ENCODE measurements around the gene CDH4.

CDH4 gene

DNA sequence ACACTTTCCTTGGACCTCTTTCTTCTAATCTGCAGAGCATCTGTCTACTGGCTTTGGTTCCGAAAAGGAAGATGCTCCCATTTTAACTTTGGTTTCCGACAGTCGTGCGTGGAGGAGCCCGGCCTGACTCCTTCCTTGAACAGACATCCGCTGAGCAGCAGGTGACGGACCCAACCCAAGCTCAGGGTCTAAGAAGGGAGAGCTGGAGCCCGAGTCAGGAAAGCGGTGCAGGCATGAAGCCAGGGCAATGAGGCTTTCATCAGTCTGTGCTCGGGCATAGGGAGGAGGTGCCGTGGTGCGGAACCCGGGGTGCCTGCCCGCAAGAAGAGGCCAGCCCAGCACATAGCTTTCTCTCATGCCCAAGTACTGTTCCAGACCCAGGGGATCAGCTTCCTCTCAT is 109.4 kb downstream of the CDH4 start:
- DNase-seq, result no peak

DNA sequence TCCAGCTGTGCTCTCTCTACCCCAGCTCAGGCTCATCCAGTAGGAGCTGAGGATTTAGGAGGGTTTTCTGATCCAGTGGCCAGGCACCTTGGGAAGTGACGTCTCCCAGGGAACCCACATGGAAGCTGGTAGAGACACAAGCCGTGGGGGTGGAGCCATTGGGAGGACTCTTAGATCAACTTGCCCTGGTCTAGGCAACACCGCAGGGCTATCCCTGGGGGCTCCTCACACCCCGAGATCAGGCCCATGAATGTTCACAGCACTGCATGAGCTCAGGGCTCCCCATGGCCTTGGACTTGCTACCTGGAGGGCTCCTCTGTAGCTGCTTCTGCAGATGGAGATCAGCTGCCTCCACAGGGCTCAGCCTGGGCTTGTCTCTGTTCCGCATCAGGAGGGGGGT is 112.1 kb downstream of the CDH4 start:
- DNase-seq, result no peak

DNA sequence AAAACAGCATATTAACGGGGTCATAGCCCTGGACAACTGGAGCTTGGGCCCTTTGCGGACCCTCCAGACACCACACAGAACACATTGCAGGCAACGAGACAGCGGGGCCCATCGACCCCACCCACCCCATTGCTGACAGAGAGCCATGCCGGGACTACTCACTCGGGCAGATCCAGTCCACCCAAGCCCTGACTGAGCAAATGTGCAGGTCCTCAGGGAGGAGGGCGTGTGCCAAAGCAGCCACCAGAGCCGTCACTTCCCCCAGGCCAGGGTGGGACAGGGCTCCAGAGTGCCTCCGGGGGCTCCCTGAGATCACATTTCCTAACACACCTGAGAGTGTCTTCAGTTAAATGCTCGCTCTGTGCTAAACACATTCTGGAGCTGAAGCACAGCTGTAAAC is 114.9 kb downstream of the CDH4 start:
- DNase-seq, result no peak

DNA sequence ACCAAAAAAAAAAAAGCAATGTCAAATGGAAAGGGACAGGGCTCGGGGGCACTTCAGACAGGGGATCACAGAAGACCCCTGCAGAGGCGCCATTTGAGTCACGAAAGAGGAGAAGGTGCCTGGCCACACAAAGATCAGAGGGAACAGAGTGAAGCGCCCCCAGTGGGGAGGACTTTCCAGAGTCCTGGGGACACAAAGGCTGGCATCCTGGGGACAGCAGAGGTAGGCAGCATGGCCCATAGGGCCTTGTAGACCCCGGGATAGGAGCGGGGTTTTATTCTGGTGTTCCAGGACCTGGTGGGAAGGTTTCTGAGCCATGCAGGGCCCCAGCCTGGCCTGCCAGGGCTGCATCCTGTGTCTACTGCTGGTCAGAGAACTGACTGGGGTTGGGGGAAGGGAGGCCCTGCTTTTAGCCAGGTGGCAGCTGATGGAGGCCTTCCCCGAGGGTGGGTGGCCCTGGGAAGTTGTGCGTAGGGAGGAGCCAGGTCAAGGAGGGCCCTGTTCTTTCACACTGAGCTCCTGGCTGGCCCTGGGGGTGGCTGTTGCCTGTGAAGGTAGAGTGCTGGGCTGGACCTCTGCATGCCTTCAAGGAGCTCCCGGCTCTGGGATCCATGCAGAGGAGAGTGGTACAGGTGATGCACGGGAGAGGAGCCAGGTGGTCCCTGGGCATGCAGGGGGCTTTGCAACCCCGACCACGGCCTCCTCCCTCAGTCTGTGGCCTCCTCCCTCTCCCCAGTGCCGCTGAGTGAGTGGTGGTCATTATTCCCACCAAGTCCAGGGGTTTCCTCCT is 117.9 kb downstream of the CDH4 start:
- no peak for DNase-seq

DNA sequence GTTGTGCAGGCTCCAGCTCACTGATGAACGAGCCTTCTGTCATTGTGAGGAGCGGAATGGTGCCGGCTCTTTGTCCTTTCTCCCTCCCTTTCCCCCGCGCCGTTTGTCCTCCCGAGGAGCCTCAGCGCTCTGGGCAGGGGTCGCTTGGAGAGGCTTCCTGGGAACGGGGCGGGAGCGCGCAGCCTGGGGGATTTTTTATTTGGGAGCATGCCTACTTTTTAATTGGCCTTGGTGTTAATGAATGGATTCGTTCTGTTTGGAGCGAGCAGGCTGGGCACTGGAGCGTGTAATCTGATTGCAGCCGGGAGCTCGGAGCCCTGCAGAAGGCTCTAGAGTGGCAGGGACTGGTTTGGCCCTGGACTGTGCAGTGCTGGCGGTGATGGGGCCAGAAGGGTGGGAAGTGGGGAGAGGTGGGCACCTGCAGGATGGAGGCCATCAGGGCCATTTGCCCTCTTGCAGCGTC is 118.8 kb downstream of the CDH4 start:
- DNase-seq, result no peak

DNA sequence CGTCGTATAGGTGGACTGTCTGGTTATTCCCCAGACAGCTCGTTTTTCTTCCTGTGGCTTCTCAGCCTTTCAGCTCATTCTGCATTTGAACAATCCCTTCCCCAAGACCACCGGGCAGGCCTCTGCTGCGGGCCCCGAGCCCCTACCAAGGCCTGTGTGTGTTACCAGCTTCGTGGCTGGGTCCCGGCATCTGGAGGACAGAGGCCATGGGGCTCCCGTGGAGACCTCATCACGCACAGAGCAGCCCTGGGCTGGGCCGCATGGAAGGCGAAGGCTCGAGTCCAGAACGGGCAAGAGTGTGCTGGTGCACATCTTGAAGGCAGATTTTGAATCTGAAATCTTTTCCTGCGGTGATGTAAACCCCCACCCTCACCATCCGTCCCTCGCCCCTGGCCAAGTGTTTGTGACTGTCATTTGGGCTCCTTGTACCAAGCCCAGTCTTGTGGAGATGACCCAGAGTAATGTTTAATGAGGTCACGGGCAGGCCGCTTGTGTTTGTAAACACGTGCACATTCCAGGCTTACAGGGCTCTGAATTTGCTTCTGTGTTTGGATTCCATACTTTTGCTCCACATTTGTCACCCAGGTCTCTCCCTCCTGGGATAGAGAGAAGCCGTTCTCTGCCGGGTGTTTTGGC is 119.6 kb downstream of the CDH4 start:
- no peak for DNase-seq

DNA sequence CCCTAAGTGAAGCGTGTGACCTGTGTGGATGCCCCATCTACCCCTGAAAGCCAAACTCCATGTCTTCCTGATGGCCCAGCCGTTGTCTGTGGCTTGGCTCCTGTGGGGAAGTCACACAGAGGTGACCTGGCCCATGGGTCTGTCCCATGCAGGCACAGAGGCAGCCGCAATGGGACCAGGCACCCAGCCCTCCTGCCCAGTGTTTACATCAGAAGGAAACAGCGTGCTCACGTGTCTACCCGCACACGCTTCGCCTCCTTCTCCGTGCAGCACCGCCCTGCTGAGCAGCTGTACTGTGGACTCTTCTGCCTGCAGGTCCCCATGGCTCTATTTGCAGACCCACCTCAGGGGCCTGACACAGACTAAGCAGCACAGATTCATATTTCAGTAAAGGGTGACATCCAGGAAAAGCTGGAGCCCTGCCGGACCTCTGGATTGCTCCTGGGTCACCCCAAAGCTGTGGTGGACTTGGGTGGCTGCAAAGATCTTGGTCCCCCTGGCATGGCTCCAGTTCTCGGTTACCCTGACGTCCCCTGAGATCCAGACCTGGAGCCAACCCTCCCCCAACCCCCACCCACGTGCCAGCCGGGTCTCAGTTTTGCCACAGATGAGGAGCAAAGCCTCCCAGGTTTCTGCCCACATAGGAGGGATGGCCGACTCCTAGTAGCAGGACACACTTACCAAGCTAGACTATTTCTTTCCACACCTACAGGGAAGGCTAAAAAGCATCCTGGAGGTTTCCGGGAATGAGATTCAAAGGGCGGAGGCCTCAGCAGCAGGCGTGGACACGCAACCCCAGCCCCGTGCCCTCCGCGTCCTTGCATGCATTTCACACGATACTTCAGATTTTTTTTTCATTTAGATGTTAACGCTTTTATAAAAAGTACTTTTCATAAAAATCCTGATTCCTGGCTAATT is 120.3 kb downstream of the CDH4 start:
- DNase-seq, result no peak

DNA sequence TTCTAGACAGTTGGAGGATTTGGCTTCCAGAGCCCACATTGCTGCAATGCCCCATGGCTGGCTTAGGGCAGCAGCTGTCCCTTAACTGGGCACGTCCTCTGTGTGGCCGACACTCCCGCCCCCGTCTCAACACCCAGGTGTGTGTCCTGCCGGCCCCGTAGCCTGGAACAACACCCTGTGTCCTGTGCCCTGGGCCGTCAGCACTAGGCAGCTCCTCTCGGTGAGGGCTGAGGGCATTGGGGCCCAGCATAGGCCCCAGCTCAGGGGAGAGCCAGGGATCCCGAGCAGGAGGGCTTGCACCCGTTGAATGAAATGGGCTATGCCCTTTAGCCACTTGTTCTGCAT is 121.0 kb downstream of the CDH4 start:
- DNase-seq, result no peak

DNA sequence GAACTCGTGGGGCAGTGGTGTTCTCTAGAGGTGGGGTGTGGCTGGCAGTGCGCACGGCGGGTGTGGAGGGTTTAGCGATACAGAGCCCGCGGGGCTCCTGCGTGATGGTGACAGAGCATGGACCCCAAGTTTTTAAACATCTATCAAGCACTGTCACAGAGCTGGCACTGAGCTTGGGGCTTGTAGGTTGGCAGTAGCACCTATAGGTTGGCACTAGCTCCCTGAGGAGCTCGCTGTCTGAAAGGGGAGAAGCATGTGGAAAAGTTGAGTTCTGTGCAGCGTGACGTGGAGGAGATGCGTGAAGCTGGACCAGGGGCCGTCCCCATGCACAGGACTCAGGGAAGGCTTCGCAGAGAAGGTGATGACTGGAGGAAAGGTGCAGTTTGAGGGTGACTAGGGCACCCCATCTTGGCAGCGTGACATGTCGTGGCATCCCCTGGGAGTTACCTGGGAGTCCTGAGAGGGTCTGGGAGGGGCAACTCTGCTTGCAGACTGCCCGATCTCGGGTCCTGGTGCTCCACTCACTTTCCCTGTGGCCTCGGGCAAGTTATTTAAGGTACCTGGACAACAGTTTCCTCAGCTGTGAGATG is 122.0 kb downstream of the CDH4 start:
- no peak for DNase-seq

DNA sequence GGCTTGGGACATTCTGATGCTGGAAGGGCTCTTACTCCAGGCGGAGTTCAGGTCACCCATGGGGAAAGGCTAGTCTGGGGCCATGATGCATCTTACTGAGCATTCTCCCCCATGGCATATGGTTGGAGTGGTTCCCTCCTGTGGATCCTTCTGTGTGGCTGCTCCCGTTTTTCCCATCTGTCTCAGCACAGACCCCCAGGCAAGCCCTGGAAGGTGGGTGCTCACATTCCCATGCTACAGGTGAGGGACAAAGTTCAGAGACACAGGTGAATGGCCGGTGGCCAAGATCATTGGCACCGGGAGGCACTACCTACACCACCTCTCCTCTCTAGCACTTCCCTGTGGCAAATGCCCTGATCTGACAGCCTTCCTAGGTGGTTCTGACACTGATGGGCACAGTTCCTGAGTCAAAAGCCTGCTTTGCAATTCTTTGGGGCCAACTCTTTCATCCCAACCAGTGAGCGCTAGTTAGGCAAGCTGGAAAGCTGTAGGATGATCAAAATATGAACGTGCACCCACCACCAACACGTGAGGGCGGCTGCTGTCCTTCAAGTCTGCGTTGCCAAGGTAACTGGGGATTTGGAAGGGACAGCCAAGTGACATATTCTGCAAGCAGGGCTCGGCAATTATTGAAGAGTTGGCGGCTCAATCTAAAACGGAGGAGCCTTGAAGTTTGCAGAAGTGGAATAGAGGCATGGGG is 124.6 kb downstream of the CDH4 start:
- DNase-seq, result no peak

DNA sequence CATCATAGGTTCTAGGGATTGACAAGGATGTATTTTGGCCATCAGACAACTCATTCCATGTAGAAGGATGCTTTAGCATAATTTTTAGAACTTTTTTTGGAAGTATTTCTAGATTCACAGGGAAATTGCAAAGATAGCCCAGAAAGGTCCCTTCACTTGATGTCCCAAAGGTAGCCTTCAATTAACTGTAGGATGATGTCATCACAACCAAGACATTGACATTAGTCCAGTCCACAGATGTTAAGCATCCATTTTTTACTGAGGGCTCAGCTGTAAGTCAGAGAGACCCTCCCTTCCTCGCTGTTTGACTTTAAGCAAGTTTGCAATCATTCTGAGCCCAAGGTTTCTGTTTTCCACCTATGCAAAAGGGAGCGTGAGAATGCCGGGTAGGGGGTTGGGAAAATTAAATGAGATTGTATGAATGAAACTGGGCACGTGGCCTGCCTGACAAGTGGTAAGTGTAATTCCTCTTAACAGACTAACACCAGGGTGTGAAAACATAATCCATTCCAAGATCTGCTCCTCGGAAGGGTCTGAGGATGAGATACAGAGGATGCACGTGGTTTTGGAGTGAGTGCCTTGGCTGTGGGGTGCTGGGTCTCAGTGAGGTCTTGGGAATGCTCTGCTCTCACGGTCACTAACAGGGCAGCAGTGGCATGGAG is 126.8 kb downstream of the CDH4 start:
- no peak for DNase-seq

DNA sequence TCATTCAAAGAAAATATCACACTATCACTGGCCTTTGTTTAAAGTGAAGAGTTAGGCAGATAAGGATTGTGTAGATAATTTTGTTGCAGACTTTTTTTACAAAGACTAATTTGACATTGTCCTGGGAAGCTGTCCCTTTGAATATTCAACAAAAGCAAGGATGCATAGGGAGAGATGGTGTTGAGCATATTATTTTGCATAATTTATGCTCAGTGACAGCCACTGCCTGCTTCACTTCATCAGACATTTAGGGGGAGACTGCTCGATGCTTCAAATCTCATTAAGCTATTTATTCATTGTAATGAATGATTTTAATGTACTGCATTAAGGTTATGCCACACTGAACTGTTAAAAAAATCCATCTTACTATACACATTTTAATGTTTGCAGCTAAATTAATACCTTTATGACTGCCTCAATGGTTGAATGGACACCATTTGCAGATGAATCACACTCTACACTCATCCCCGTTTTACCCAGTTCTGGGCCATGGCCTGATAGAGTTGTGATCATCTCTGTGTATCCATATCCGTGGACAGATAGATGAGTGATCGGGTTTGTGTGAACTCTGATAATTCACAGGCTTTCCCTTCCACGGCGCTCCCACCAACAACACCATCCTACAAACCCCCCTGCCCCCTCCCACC is 128.0 kb downstream of the CDH4 start:
- DNase-seq, result no peak

DNA sequence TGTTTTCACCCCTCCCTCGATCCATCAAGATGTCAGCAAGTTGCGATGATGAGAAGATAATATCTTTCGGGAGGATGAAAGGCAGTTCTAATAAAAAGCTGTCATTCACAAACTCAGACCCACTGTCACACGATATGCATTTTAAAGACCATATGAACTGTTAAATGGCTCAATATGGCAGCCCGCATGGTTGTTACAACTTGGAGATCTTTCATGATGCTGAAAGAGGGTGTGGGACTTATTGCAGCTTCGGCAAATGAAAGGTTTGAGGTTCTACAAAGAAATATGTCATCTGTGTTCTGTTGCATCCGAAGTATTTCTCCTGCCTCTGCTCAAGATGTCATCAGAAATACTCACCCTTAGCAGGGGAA is 128.5 kb downstream of the CDH4 start:
- DNase-seq, result no peak

DNA sequence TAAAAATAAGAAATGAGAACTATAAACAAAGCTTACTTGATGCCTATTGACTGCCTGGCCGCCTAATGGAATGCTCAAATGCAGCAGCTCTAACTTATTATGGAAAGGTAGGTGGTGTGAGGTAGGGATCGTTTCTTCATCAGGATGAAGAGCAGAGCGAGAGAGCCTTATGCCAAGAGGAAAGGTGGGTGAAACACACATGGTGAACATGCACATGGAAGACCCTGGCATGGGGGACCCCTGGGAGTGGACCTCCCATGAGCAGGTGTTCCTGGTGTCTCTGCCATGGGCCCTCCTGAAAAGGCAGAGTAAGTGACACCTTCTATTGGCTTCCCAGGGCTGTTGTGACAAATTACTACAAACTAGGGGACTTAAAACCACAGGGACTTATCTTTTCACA is 130.1 kb downstream of the CDH4 start:
- DNase-seq, result no peak

DNA sequence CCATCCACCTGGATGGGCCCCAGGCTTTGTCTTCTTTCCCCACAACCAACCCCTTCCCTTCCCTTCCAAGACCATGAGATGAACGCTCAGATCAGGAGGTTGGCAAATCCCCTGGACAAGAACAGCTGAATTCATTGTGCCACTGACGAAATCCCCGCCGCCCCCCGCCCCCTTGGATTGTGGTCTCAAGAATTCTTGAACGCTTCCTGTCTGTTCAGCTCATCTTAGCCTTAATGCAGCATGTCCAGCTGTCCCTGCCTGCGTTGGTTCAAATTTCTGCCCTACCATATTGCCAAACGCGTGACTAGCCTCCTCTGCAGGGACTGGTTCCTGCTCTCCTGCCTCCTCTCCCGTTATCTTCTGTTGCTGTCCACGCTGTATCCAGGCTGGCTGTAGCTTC is 133.2 kb downstream of the CDH4 start:
- DNase-seq, result no peak

DNA sequence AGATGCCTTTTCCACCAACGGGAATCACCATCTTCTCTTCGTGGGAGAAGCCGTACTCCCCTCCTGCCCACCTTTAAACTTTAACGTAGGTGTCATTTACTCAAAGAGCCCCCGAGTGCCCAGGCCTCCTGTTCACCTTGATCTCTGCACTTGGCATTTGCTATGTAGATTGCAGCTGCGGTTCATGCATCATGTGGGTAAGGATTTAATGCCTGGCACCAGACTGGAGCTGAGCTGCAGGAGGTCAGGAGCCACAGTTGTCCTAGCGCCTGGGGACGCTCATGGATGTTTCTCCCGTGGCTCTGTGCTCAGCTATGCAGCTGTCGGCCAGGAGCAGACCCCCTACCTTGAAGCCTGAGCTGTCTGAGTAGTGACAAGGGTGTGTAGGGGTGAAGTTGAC is 133.7 kb downstream of the CDH4 start:
- no peak for DNase-seq

DNA sequence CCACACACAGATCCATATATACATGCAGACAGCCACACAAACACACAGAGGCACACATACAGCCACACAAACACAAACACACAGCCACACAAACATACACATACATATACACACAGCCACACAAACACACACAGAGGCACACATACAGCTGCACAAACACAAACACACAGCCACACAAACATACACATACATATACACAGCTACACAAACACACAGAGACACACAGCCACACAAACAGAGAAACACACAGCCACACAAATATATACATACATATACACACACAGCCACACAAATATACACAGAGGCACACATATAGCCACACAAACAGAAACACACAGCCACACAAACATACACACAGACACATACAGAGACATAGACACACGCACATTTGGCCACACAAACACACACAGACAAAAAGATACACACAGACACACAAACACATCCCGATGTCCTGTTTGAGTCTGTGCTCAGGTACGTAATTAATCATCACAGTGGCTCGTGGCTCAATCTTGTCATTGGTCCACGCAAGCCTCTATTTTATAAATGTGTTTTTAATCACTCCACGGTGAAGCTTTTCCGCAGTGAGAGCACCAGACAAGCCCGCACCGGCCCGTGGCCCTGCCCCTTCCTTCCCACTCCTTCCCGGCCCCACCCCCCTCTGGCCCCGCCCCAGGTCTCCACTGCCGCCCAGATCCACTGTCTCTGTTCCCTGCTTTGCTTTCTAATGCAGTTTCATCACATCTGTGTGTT is 135.3 kb downstream of the CDH4 start:
- DNase-seq, result no peak

DNA sequence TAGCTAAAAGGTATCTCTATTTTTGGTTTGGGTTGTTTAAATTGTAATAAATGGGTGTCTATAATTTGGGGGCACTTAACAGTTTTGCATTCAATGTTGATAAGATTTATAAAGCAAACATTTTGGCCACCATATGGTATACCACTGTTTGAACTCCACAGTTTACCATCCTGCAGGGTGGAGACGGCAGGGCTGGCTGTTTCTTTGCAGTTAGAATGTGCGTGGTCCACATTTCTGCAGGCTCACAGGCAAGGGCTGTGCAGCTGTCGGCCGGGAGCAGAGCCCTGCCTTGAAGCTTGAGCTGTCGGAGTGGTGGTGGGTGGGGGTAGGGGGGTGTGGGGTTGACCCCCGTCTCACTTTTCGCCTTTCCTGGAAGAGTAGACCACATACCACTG is 135.9 kb downstream of the CDH4 start:
- no peak for DNase-seq

DNA sequence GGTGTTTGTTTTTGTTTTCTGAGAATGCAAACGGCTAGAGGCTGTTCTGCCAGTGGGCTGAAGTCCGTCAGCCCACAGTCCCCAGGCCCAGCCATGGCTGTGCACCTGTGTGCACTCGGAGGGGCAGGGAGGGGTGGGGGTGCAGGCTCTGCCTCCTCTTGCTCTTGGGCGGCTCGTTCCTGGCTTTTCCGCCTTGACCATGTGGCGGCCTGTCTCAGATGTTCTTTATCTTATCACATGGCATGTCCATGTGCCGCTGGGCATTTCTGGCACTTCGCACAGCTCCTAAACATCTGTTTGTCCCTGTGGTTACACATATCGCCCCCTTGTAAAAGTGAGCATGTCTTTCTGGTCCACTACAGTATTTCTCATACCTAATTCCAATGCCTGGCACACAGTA is 137.0 kb downstream of the CDH4 start:
- no peak for DNase-seq

DNA sequence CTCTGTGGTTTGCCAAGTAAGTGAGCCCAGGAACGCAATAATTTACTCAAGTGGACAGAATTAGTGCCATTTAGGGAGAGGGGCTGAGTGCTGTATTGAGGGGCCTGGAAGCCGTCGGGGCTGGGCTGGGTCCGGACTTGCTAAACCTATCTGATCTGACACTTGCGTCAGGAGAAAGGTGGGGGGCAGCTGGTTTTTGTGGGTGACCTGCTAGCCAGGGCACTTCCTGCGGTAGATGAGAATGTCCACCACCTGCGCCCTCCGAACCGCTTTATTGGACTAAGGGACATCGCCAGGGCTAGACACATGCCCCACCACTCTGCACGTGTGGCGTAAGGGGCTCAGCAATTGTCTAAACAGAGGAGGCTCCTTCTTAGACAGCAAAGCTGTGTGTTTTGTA is 139.1 kb downstream of the CDH4 start:
- no peak for DNase-seq
